CD4-positive, alpha-beta T cell treated with Interleukin-17A for 1 hour (primary cell): Measurements from ENCODE around the gene FGFR3.

Experiments used
- DNase-seq: peaks from one replicate; pipeline ENCODE4 v3.0.0-alpha.2; 2020

Gene FGFR3

GRCh38 chr4:1770791-1771231 is 22.3 kb upstream of the FGFR3 start:
- DNase-seq: no peak

- no peak for DNase-seq
Measured at GRCh38 chr4:1771555-1772305, 21.4 kb upstream of the FGFR3 start.

GRCh38 chr4:1772853-1773538 is 20.1 kb upstream of the FGFR3 start:
- no peak for DNase-seq

- DNase-seq: no peak
Measured at GRCh38 chr4:1773754-1774153, 19.3 kb upstream of the FGFR3 start.

- no peak for DNase-seq
Measured at GRCh38 chr4:1775731-1776500, 17.2 kb upstream of the FGFR3 start.

- DNase-seq: no peak
Measured at GRCh38 chr4:1776521-1777161, 16.5 kb upstream of the FGFR3 start.

- DNase-seq: no peak
Measured at GRCh38 chr4:1777822-1778641, 15.1 kb upstream of the FGFR3 start.

GRCh38 chr4:1778642-1779392 is 14.3 kb upstream of the FGFR3 start:
- no peak for DNase-seq

GRCh38 chr4:1779588-1780382 is 13.3 kb upstream of the FGFR3 start:
- no peak for DNase-seq

GRCh38 chr4:1780435-1780834 is 12.7 kb upstream of the FGFR3 start:
- DNase-seq: no peak

- no peak for DNase-seq
Measured at GRCh38 chr4:1783015-1783414, 10.1 kb upstream of the FGFR3 start.

- no peak for DNase-seq
Measured at GRCh38 chr4:1783970-1784369, 9.1 kb upstream of the FGFR3 start.

GRCh38 chr4:1784395-1784788 is 8.7 kb upstream of the FGFR3 start:
- DNase-seq: no peak

- DNase-seq: no peak
Measured at GRCh38 chr4:1784789-1785591, 8.1 kb upstream of the FGFR3 start.

GRCh38 chr4:1785592-1785991 is 7.5 kb upstream of the FGFR3 start:
- DNase-seq: no peak

GRCh38 chr4:1786544-1787362 is 6.3 kb upstream of the FGFR3 start:
- no peak for DNase-seq

GRCh38 chr4:1787411-1788077 is 5.5 kb upstream of the FGFR3 start:
- no peak for DNase-seq

- no peak for DNase-seq
Measured at GRCh38 chr4:1788254-1788973, 4.7 kb upstream of the FGFR3 start.
